WERI-Rb-1 (cell line): ENCODE results near the gene GCC2.
"Not testable (repeated sequence)": the region's sequence is repeated elsewhere in the genome, so short reads cannot be mapped to it uniquely, and the experiment has no call there.

Source experiments
- DNase-seq: peaks from one replicate; pipeline ENCODE4 v3.0.0-alpha.2; 2020
- H3K27ac ChIP-seq: fragments of 250-450 bp; sonication (Bioruptor Pico); 2 replicates; pipeline ENCODE4 v1.5.1; 2020; ENCODE audit warnings: mild to moderate bottlenecking, moderate library complexity
- H3K27me3 ChIP-seq: fragments of 250-450 bp; sonication (Bioruptor Pico); 2 replicates; pipeline ENCODE4 v1.5.1; 2021; ENCODE audit warnings: mild to moderate bottlenecking, low read depth, moderate library complexity; ENCODE audit not compliant: insufficient read depth, severe bottlenecking
- H3K36me3 ChIP-seq: fragments of 250-450 bp; sonication (Bioruptor Pico); 2 replicates; pipeline ENCODE4 v1.5.1; 2020; ENCODE audit warnings: mild to moderate bottlenecking, moderate library complexity
- H3K4me3 ChIP-seq: 2 replicates; pipeline ENCODE4 v1.5.1; 2011; ENCODE audit warnings: low read depth, mild to moderate bottlenecking, control low read depth, low read length
- H3K9me3 ChIP-seq: fragments of 250-450 bp; sonication (Bioruptor Pico); 2 replicates; pipeline ENCODE4 v1.5.1; 2021; ENCODE audit warnings: mild to moderate bottlenecking, moderate library complexity; ENCODE audit not compliant: severe bottlenecking
- CTCF ChIP-seq: IDR thresholded peaks from 2 replicates; pipeline ENCODE4 v1.5.1; 2011; ENCODE audit warnings: low read depth, mild to moderate bottlenecking, control low read depth, inconsistent platforms, low read length

GCC2 gene

GRCh38 chr2:108446703-108447102 is 2.3 kb upstream of the GCC2 start:
- Histone ChIP-seq H3K27ac (no peak overlapping the region), H3K36me3 (peaks cover 5% of the 10 kb centered on the region; the same call in 1 of the 2 replicates), H3K4me3 (no peak overlapping the region), H3K9me3 (no peaks in the 10 kb centered on the region), H3K27me3 (no peaks in the 10 kb centered on the region)
- no peak for TF ChIP-seq CTCF
- no peak for DNase-seq

- TF ChIP-seq CTCF: no peak
- Histone ChIP-seq H3K27ac (peak overlapping the region; percentile 68), H3K27me3 (no peaks in the 10 kb centered on the region), H3K4me3 (peak overlapping the region; percentile 94), H3K36me3 (peaks cover 10% of the 10 kb centered on the region), H3K9me3 (no peaks in the 10 kb centered on the region)
- DNase-seq: no peak
These were observed 894 bp upstream of the GCC2 start for GRCh38 chr2:108447947-108448677.

- peaks cover 24% of the 10 kb centered on the region for H3K36me3 ChIP-seq
- no peaks in the 10 kb centered on the region for H3K9me3 ChIP-seq
- H3K4me3 ChIP-seq: peak overlapping the region; percentile 94
- peak overlapping the region; percentile 68 for H3K27ac ChIP-seq
- no peak for DNase-seq
- H3K27me3 ChIP-seq: no peaks in the 10 kb centered on the region
- TF ChIP-seq CTCF: no peak
These were observed 564 bp downstream of the GCC2 start for GRCh38 chr2:108449410-108450130.

- H3K4me3 ChIP-seq: no peak overlapping the region
- peaks cover 33% of the 10 kb centered on the region for H3K36me3 ChIP-seq
- DNase-seq: no peak
- no peaks in the 10 kb centered on the region for H3K9me3 ChIP-seq
- TF ChIP-seq CTCF: no peak
- no peaks in the 10 kb centered on the region for H3K27me3 ChIP-seq
- H3K27ac ChIP-seq: no peak overlapping the region
These were observed 1.9 kb downstream of the GCC2 start for GRCh38 chr2:108450863-108451262.

- Histone ChIP-seq H3K27ac (no peak overlapping the region), H3K36me3 (peaks cover 33% of the 10 kb centered on the region), H3K27me3 (no peaks in the 10 kb centered on the region), H3K4me3 (no peak overlapping the region), H3K9me3 (no peaks in the 10 kb centered on the region)
- no peak for DNase-seq
- no peak for TF ChIP-seq CTCF
These were observed 3.0 kb downstream of the GCC2 start for GRCh38 chr2:108451976-108452375.

- peaks cover 33% of the 10 kb centered on the region for H3K36me3 ChIP-seq
- H3K27me3 ChIP-seq, H3K4me3 ChIP-seq, H3K27ac ChIP-seq, DNase-seq, H3K9me3 ChIP-seq: not testable (repeated sequence)
These were observed 4.5 kb downstream of the GCC2 start for GRCh38 chr2:108453530-108453929.
